DMS53 treated with DMSO at 0.1 percent for 48 hours (cell line): ENCODE data around the gene ZBP1.

Experiments
- DNase-seq: peaks from one replicate; lab custom pipeline; 2025; ENCODE audit not compliant: unreplicated experiment; lab: John Stamatoyannopoulos, UW

ZBP1 gene

DNA sequence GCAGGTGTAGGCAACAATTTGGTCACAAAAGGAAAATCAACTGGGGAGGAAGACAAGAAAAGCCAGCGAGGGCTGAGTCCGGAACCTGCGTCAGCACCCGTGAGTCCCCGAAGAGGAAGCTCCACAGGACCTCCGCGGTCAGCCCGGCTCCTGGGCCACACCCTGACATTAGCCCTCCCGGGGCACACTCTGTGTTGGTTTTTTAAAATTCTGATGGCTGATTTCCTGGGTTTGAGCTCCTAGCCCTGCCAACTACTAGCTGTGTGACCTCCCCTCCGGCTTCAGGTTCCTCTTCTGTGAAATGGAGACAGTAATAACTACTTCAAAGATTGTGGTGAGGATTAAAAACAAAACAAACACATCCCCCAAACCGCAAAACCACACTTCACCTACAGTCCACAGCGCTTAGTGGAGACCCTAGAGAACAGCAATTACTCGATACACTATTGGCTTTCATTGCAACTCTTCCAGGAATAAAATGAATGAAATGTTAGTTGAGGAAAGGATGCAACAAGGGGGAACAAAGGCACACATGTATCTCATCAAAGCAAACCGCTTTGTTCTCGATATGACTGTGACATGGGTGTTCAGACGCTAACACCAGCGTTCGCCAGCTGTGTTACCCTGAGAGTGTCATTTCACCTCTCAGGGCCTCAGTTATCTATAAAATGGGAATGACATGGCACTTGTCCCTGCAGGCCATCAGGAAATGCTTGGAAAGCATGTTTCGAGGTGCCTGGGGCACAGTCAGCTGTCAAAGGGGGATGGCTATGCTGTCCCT is 985 bp downstream of the ZBP1 start:
- DNase-seq, result no peak

DNA sequence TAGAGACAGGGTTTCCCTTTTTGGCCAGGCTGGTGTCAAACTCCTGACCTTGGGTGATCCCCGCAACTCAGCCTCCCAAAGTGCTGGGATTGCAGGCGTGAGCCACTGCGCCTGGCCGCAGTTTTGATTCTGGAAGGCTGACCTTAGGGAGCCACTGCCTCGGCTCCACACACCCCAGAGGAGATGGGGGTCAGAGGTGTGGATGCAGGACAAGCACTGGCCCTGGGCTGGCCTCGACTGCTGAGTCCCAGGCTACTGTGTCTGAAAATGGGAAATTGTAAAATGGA is 1.5 kb downstream of the ZBP1 start:
- DNase-seq, result no peak

DNA sequence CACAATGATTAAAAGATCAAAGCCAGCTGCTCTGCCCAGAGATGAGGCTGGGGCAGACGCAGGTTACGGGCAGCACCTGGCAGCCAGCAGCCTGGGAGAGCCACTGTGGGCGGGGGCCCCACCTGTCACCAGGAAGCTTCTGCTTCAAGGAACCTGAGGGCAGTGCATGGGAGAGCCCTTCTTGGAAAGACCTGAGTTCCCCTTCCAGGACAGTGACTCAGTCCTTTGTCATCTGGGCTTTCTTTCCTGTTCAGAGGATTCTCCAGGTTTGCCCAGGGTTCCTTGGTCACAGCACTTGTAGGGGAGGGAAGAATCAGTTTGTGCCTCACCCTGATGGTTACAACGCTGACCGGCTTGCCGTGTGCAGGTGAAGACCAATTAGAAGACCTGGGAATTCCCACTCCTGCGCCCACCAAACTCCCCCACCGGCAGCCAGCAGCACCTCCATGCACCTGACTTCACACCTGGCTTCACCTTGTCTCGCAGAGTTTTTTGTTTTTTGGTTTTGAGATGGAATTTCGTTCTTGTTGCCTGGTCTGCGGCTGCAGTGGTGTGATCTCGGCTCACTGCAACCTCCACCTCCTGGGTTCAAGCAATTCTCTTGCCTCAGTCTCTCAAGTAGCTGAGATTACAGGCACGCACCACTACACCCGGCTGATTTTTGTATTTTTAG is 2.0 kb downstream of the ZBP1 start:
- no peak for DNase-seq

DNA sequence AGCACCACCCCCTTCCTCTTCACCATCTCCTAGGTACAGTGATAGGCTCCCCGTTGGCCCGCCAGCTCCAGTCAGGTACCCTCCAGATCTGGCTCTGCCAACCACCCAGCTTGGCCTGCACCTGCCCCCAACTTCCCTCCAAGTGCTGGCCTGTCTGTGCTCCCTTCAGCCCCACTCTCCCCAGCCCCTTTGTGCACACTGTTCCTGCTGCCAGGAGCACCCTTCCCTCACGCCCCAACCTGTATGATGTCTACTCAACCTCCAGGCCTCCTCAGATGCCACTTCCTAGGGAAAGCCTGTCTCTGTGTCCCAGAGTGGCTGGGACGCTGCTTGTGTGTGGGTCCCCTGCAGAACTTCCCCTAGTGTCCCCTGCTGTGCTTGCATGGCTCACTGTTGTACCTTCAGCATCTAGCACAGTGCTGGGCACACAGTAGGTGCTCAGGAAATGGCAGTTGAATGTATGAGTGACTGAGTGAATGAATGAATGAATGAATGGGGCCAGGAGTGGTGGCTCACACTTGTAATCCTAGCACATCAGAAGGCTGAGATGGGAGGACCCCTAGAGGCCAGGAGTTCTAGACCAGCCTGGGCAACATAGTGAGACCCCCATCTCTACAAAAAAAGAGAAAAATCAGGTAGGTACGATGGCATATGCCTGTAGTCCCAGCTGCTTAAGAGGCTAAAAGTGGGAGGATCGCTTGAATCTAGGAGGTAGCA is 3.0 kb downstream of the ZBP1 start:
- no peak for DNase-seq

DNA sequence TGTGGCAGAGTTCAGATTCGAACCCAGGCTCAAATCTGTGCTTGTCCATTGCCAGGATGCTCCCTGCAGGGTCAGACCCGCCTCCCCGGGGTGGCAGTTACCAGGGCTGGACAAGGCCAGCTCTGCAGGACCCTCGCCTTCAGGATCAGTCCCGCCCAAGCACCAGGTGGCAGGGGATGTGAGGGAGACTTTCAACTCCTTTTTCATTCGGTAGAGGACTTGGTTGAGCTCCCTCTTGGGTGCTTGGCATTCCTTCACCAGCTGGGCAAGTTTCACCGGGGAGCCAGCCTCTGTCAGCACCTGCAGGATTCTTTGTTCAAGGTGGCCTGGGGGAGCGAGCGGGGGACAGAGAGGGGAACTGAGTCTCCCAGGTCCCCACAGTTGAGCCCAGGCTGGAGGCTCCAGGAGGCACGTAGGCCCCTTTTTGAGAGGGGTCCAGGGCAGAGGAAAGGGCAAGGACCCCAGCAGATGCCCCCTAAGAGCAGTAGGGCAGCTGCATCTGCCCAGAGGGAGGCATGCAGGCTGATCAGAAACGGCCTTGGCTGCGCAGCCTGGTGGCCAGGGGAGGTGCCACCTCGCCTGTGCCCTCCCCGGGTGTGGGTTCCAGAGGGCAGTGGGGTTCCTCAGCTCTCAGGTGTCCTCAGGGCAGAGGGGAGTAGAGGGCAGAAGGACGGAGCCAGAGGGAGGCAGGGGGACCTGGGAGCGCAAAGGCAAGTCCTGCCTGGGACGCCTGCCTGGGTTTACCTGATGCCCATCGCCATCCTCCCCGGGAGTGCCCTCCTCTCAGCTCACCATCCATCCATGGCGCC is 3.9 kb downstream of the ZBP1 start:
- DNase-seq, result no peak

DNA sequence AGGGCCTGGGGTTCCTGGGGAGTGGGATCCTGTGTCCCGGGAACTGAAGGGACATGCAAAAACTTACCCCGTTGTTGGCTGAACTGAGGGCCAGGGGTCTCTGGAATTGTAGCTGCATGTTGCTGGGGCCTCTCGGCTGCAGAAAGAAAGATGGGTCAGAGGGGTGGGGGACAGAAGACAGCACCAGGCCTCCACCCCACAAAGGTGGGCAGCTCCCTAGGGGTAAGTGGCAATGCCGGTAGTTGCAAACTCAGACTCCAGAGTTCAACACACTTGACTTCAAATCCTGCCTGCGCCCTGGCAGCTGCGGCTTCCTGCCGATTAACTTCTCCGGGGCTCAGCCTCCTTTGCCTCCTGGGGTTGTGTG is 4.8 kb downstream of the ZBP1 start:
- no peak for DNase-seq

DNA sequence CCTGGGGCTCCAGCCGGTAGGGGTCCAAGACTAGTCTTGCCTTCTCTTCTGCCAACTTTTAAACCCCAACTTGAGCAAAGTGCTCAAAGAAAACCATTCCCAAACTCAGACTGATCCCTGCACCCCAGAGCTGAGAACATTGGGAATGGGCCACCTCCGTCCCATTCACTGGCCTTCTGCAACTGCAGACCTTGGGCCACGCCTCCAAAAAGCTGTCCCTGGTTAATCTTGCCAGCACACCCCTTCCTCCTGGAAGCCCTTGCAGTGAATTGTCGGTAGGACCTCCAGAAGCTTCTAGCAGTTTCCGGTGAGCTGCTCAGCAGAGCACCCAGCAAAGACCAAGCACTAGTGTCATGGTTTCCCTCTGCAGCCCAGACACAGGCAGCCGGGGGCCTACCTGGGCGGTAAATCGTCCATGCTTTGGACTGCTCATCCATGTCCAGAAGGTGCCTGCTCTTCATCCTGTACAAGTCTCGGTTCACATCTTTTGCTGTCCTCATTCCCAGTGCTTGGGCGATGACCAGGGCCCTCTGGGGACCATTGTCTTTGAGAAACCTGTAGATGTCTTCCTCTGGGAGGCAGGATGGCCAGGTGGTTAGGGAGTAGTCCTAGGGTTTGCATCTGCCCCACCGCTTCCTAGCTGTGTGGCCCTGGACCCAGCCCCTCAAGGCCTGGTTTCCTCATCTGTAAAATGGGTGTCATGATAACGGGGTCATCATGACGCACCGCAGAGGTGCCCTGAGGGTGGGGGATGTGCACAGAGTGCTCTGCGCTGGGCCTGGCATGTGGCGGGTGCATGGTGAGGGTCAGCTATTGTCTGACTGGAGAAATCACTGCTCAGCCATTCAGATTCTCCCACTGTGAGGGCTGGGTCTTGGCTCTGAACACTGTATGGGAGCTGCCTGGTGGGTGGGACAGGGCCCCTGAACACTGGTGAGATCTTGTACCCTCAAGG is 5.5 kb downstream of the ZBP1 start:
- DNase-seq, result no peak

DNA sequence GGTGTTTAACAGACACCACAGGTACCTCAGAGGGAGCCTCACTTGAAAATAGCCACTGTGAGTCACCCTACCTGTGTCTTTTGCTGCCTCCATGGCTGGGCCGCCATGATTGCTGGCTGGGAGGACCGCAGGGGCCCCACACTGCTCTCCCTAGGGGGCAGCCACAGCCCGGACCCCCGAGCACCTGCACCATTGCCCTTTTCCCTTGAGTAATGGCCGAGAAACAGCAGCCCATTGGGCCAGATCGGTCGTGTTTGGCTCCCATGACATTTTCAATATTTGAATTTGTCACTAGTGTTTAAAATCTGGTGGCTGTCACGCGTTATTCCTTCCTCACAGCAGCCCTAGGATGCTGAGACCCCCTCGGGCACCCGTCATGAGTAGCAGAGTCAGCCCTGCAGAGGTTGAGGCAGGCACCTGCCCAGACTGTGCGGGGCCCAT is 6.7 kb downstream of the ZBP1 start:
- DNase-seq, result no peak

DNA sequence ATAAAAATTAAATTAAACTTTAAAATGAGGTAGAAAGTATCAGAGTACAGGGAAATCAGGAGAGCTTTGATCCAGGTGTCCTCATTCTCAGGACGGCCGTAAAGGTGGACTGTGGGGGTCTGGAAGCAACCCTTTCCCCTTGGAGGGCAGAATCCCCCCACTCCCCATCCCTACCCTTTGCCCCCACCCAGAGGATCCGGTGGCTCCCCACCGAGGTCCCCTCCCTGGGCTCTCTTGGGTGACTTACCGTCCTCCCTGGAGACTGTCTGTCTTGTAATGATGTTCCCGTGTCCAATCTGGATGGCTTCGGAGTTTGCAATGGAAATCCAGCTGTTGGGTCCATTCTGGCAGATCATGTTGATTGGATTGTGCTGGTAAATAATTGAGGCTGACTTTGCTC is 7.3 kb downstream of the ZBP1 start:
- no peak for DNase-seq

DNA sequence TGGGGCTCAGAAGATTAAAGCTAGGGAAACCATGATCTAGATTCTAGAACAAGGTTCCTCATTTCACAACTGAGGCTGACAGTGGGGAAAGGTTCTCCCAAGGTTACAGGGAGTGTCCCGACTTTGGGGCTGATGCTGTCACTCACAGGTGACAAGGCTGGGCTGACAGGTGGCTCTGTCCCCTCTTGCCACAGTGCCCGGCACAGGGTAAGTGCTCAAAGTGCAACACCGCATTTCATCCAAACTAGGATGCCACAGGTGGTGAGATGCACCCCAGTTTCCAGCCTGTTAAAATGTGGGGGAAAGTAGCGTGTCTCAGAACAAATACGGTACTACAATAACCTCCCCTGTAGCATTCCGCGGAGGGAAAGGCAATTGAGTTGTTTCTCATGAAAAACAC is 7.8 kb downstream of the ZBP1 start:
- no peak for DNase-seq

DNA sequence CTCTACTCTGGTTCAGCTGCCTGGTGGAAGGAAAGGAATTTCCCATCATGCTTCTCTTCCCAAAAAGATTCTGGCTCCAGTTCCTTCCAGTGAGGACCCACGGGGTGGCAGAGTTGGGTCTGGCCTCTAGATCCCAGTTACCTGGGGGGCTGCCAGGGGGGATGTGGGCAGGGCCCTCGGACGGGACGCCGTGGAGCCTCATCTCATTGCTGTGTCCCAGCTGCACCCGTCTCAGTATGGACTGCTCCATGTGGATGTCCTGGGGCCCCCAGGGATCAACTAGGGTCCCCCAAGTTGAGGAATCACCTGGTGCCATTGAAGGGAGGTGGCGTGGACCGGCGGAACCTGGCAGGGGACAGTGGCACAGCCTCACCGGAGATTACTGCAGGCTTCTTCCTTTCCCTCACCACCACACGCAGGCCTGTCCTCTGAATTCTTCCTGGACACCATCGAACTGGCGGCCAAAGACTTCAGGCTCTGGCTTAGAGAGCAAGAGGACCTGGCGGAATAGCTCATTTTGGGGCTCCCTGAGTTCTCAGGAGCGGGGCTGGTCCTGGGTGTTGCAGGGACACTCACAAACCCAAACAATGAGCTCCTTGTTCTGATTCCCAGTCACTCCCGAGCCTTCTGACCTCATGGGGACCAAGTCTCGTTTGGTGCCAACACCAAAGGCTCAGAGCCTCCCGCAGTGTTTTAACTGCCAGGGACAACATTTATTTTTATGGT is 8.5 kb downstream of the ZBP1 start:
- DNase-seq, result no peak

DNA sequence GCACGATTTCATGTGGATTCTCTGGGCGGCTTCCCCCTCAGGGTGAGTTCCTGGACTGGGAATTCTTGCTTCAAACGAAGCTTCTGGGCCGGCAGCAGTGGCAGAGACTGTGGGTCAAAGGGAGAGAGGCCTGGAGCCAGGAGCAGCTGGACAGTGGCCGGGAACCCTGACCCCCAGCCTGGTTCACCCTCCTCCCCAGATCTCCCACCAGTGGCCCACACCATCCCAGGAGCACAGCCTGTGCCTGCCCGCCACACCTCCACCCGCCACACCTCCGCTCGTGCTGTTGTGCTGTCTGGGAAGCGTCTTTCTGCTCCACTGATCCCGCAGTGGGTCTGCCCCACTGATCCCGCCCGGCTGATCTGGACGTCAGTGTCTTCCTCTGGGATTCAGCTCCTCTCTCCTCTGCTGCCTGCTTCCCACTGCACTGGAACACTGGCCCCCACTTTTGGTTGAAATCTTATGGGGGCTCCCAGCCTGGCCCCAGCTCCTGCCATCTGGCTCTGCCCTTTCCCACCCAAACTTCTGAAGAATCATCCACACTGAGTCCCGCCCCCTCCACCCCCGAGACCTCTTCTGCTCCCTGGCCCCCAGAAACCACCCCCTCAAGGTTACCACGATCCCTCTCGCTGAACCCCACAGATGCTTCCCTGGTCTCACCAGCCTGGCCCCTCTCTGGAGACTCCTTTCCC is 9.8 kb downstream of the ZBP1 start:
- no peak for DNase-seq

DNA sequence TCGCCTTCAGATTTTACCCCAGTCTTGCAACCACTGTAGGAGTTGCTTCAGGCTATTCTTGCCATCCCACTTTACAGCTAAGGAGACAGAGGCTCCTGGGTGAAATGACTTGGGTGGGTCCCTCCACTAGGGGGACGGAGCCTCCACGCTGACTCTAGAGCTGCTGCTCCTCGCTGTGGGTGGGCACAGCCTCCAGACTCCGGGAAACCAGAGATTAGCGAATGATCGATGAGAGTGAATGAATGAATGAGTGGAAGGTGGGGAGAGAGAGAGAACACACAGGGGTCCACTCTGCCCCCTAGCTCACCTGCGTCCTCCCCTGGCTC is 10.4 kb downstream of the ZBP1 start:
- no peak for DNase-seq

DNA sequence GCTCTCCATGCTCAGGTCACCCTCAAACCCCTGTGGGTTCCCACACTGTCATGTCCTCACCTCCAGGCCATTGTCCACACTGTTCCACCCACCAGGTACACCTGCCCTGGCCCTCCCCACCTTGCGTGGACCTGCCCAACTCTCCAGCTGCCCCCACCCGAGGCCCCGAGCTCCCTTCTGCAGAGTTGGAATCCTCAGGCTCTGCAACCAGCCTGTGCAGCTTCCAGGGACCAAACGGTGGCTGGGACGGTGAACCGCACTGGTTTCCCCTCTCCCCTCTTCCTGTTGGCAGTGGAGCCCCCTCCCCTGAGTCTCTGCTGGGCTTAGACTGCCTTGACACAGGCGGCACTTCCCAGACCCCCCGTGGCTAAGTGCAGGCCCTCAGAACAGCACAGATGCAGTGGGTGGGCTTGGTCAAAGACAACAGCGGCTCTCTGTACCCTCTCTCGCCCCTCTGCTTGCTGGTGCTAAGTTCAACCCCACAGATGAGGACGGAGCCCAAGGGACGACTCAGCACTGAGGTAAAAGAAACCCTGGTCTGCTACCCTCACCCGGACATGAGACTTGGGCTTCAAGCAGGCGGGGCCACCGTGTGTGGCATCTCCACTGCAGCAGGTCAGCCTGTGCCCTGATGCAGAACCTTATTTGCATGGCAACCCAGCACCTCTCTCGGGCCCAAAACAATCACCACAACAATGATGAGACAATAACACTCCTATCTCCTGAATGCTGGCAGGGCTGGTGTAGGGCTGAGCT is 11.0 kb downstream of the ZBP1 start:
- DNase-seq, result no peak

DNA sequence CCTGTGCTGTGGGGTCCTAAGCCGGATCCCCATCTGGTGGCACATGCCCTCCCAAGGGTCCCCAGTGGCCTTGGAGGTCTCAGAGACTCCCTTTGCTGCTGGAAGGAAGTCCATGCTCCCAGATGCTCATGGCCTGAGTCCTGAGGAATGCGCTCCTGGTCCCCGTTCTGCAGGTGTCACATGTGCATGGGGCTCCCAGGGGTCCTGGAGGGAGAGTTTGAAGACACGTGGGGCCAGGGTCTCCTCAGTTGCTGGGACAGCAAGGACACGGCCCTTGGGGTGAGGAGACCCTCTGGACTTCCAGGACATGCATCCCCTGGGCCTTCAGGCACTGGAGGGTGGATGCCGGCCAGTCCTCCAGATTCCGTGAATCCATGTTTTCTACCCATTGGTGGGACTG is 11.7 kb downstream of the ZBP1 start:
- no peak for DNase-seq

DNA sequence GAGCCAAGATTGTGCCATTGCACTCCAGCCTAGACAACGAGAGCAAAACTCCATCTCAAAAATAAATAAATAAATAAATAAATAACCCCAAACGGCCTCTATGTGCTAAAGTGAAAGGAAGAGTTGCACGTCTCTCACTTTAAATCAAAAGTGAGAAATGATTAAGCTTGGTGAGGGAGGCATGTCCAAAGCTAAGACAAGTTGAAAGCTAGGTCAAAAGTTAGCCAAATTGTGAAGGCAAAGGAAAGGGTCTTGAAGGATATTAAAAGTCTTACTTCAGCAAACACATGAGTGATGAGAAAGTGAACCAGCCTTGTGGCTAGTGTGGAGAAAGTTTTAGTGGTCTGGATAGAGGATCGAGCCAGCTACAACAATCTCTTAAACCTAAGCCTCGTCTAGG is 14.3 kb downstream of the ZBP1 start:
- no peak for DNase-seq

DNA sequence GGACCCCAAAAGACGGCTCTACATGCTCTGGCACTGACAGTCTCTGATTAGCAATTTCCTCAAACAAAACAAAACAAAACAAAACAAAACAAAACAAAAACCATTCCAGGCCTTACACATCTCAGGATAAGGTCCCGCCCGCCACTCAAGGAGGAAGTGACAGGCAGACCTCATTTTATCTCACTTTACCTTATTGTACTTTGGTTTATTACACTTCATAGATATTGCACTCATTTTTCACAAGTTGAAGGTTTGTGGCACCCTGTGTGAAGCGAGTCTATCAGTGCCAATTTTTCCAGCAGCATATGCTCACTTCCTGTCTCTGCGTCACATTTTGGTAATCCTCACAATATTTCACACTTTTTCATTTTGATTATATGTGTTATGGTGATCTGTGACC is 15.2 kb downstream of the ZBP1 start:
- no peak for DNase-seq

DNA sequence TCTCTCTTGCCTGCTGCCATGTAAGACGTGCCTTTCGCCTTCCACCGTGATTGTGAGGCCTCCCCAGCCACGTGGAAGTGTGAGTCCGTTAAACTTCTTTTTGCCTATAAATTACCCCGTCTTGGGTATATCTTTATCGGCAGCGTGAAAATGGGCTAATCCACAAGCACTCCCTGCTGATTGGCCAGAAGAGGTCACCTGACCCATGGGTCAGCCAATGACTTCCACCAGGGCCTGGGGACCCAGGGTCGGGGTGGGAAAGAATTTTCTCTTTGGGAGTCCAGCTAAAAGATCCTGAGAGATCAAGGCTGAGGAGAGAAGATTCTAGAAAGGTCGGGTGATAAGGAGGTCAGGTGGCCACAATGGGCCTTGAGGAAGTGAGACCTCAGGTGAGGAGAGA is 17.1 kb downstream of the ZBP1 start:
- no peak for DNase-seq

DNA sequence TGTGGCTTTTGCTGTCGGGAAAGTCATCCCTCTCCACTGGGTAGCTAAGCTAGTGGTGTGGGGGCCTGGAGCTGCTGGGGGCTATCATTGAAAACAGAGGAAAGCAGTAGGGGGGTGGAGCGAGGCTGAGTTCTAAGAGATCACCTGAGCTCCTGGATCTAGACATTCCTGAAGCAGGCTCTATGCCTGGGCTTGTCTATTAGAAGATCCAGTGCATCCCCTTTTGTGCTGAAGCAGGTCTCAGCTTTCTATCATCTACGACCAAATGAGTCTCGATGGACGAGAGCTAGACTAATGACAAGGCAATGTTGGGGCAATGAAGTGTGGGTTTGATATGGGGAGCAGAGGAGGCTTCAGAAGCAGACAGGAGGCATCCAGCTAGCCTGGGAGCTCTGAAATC is 18.5 kb downstream of the ZBP1 start:
- no peak for DNase-seq
